ENCODE data around the gene C6orf62.

DNA sequence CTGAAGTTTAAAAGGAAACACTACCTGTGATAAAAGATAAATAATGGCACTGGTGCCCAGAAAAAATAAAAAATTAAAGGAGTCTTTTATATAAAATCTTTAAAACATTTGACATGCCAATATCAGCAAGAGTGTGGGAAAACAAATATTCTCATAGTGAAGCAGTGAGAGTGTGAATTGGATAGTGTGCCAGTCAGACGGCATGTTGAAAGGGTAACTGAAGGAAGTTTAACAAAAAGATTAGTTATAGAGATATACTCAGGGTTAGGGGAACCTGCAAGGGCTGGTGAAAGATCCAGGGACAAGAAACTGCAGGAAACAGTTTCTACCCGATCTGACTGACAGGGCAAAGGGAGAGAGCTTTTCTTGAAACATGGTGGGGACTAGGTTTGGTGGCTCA lies 33.5 kb upstream of the C6orf62 start:
- no peak for TF ChIP-seq POLR2AphosphoS5 (IDR thresholded peaks at IDR 0.05; ENCODE audit: borderline replicate concordance, low read depth, low read length)
- TF ChIP-seq EZH2 (IDR thresholded peaks at IDR 0.05), result no peak
- no peak for TF ChIP-seq FOXP2 (optimal IDR thresholded peaks at IDR 0.05; ENCODE audit: control extremely low read depth, extremely low read length, insufficient read depth)
